MM.1S (cell line): ENCODE measurements around the gene DNTTIP2.

Source experiments
- EZH2 ChIP-seq: fragments of 300-600 bp; sonication (generic); optimal IDR thresholded peaks from 2 replicates; pipeline ENCODE3; 2017; ENCODE audit warnings: low read depth, mild to moderate bottlenecking, antibody characterized with exemption, low read length, mixed read lengths
- EZH2phosphoT487 ChIP-seq: fragments of 300-600 bp; sonication (generic); IDR thresholded peaks from 2 replicates; pipeline ENCODE4 v1.6.1; 2018; ENCODE audit warnings: antibody characterized with exemption, low read length
- TF ChIP-seq, protein P1 (sequence below): fragments of 300-600 bp; sonication (generic); IDR thresholded peaks from 2 replicates; pipeline ENCODE4 v1.5.1; 2016; ENCODE audit warnings: antibody characterized with exemption, low read length, mixed read lengths

DNA sequence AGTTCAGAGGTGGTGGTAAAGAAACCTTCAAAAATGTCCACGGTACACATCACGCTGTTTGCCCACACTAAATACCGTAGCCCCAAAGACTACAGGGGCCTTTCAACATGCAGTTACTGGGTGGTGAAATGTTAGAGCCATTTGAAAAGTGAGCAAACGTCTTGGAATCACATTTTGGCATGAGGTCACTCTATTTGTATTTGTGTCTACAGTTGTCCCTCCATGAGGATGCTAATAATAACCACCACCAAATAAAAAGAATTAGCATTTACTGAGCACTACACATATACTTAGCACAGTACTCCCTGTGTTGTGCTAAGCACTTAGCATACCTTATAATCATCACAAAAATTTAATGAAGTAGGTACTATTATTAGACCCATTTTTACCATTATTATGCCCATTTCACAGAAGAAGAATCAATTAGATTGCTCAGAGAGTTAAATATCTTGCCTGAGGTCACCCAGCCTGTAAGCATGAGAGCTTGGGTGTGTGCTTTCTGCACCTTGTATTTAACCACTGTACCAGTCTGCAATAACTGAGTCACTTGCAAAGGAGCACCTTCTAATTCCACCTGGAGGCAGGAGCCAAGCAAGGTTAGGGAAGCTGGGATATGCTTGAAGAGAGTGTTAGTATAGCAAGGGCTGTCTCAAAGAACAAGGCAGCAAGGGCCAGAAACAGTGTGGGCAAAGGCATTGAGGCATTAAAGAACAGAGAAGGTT is 57.4 kb downstream of the DNTTIP2 start:
- TF ChIP-seq, protein P1, sequence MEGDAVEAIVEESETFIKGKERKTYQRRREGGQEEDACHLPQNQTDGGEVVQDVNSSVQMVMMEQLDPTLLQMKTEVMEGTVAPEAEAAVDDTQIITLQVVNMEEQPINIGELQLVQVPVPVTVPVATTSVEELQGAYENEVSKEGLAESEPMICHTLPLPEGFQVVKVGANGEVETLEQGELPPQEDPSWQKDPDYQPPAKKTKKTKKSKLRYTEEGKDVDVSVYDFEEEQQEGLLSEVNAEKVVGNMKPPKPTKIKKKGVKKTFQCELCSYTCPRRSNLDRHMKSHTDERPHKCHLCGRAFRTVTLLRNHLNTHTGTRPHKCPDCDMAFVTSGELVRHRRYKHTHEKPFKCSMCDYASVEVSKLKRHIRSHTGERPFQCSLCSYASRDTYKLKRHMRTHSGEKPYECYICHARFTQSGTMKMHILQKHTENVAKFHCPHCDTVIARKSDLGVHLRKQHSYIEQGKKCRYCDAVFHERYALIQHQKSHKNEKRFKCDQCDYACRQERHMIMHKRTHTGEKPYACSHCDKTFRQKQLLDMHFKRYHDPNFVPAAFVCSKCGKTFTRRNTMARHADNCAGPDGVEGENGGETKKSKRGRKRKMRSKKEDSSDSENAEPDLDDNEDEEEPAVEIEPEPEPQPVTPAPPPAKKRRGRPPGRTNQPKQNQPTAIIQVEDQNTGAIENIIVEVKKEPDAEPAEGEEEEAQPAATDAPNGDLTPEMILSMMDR: no peak
- no peak for TF ChIP-seq EZH2
- TF ChIP-seq EZH2phosphoT487: no peak
